HG02852 (cell line): ENCODE data around the gene SLC25A1.
A peak's percentile ranks its signal among the peaks of the same experiment; 100 is the strongest.

Experiments used
- ATAC-seq: cut with Tn5 transposase; IDR thresholded peaks from one replicate; pipeline ENCODE4 v1.9.1; 2021; ENCODE audit warnings: mild to moderate bottlenecking, moderate library complexity; ENCODE audit not compliant: unreplicated experiment

Gene SLC25A1

GRCh38 chr22:19178657-19179496 lies at the start of gene SLC25A1:
Gene SLC25A1 (minus strand): TSS chr22:19178736. CDS start chr22:19178673, 63 bp downstream.
- ATAC-seq: peak; percentile 66

- no peak for ATAC-seq
Measured at GRCh38 chr22:19228179-19228578, 49.6 kb upstream of the SLC25A1 start.

- no peak for ATAC-seq
Measured at GRCh38 chr22:19226428-19226827, 47.9 kb upstream of the SLC25A1 start.

- ATAC-seq: no peak
Measured at GRCh38 chr22:19225560-19225959, 47.0 kb upstream of the SLC25A1 start.

GRCh38 chr22:19224985-19225384 lies 46.4 kb upstream of the SLC25A1 start:
- ATAC-seq: no peak

GRCh38 chr22:19224557-19224956 lies 46.0 kb upstream of the SLC25A1 start:
- no peak for ATAC-seq

GRCh38 chr22:19223617-19224016 lies 45.1 kb upstream of the SLC25A1 start:
- no peak for ATAC-seq

GRCh38 chr22:19223110-19223509 lies 44.6 kb upstream of the SLC25A1 start:
- no peak for ATAC-seq

GRCh38 chr22:19222242-19223005 lies 43.9 kb upstream of the SLC25A1 start:
- ATAC-seq: no peak

GRCh38 chr22:19220867-19221266 lies 42.3 kb upstream of the SLC25A1 start:
- no peak for ATAC-seq

- no peak for ATAC-seq
Measured at GRCh38 chr22:19218541-19219233, 40.2 kb upstream of the SLC25A1 start.

- ATAC-seq: no peak
Measured at GRCh38 chr22:19216579-19216978, 38.0 kb upstream of the SLC25A1 start.

- no peak for ATAC-seq
Measured at GRCh38 chr22:19215360-19215759, 36.8 kb upstream of the SLC25A1 start.

GRCh38 chr22:19214078-19214473 lies 35.5 kb upstream of the SLC25A1 start:
- ATAC-seq: no peak

GRCh38 chr22:19213442-19214077 lies 35.0 kb upstream of the SLC25A1 start:
- ATAC-seq: no peak

- no peak for ATAC-seq
Measured at GRCh38 chr22:19213001-19213400, 34.5 kb upstream of the SLC25A1 start.

GRCh38 chr22:19212302-19212870 lies 33.9 kb upstream of the SLC25A1 start:
- no peak for ATAC-seq

GRCh38 chr22:19210188-19210587 lies 31.7 kb upstream of the SLC25A1 start:
- no peak for ATAC-seq

GRCh38 chr22:19208287-19208847 lies 29.8 kb upstream of the SLC25A1 start:
- ATAC-seq: no peak

GRCh38 chr22:19207884-19208283 lies 29.3 kb upstream of the SLC25A1 start:
- ATAC-seq: no peak
